Lung (tissue), 12 donors: ENCODE results near the gene CHPF2. TPM values are rescaled to one million over a fixed set of nuclear protein-coding genes. Genes with fewer than 3 reads are reported as not detected.

Experiments used
- ATAC-seq: fragments of 200-7000 bp; cut with Tn5 transposase; one replicate; pipeline ENCODE4 v1.9.1; 2020; ENCODE audit warnings: moderate number of reproducible peaks; ENCODE audit not compliant: insufficient read depth, low FRiP score
- DNase-seq, 3 donors: peaks; one replicate each; pipeline ENCODE4 v3.0.0-alpha.2; 2013 to 2017
- H3K27ac ChIP-seq, 2 donors: one replicate each; pipeline ENCODE4 v1.5.1; 2013; ENCODE audit warnings: mild to moderate bottlenecking in 2 of 2, moderate library complexity in 2 of 2, control low read depth in 1 of 2, inconsistent platforms in 1 of 2, low read depth in 1 of 2, low read length in 1 of 2
- H3K27me3 ChIP-seq, 3 donors: one replicate each; pipeline ENCODE4 v1.5.1; 2013; ENCODE audit warnings: low read length in 2 of 3; ENCODE audit not compliant: control insufficient read depth in 3 of 3, insufficient read depth in 3 of 3
- H3K36me3 ChIP-seq, 4 donors: one replicate each; pipeline ENCODE4 v1.5.1; 2013; ENCODE audit warnings: low read length in 4 of 4, mild to moderate bottlenecking in 1 of 4, moderate library complexity in 1 of 4; ENCODE audit not compliant: control insufficient read depth in 4 of 4, insufficient read depth in 4 of 4
- H3K4me1 ChIP-seq, 5 donors: one replicate each; pipeline ENCODE4 v1.5.1; 2013; ENCODE audit warnings: low read length in 5 of 5, mild to moderate bottlenecking in 2 of 5, moderate library complexity in 1 of 5; ENCODE audit not compliant: control insufficient read depth in 5 of 5, insufficient read depth in 5 of 5
- H3K4me3 ChIP-seq: one replicate; pipeline ENCODE4 v1.5.1; 2013; ENCODE audit warnings: mild to moderate bottlenecking, control low read depth, moderate library complexity
- H3K9ac ChIP-seq, 2 donors: one replicate each; pipeline ENCODE4 v1.5.1; 2013; ENCODE audit warnings: low read length in 2 of 2, control low read depth in 1 of 2; ENCODE audit not compliant: insufficient read depth in 1 of 2
- H3K9me3 ChIP-seq, 4 donors: one replicate each; pipeline ENCODE4 v1.5.1; 2013; ENCODE audit warnings: low read length in 3 of 4, mild to moderate bottlenecking in 1 of 4, moderate library complexity in 1 of 4; ENCODE audit not compliant: control insufficient read depth in 4 of 4, insufficient read depth in 3 of 4
- CTCF ChIP-seq: IDR thresholded peaks from 2 replicates; pipeline ENCODE4 v1.5.1; 2012; ENCODE audit warnings: mild to moderate bottlenecking; ENCODE audit errors: control extremely low read depth, extremely low read depth
- WGBS, 2 donors: extraction: QIAGEN DNeasy Blood & Tissue Kit; methylation state at CpG; one replicate each; pipeline ENCODE4 v1.1.7; 2013; 5-methylcytosine and 5-hydroxymethylcytosine counted together
- polyA plus RNA-seq, 2 donors: library from polyadenylated mRNA; stranded (reverse); fragments of 200-250 nt; gene quantifications; one replicate each; pipeline ENCODE4 v1.2.1, GENCODE V29; 2013
- total RNA-seq, 2 donors: library from RNA; depleted of rRNA in 1 of 2; stranded (reverse); fragments of >200 nt in 1 of 2; gene quantifications; one replicate each; pipeline ENCODE4 v1.2.1, GENCODE V29; 2014 to 2021
- donor health status: control.
- donor health status: control.
- donor health status: Bipolar disorder and iron deficiency.
- donor health status: healthy.
- donor health status: DM: yes; HTN: yes; CAD: no.

CHPF2 gene
- total and polyA plus RNA-seq, 4 donors, result 23.3 to 54.0 (median 35.0) TPM

DNA sequence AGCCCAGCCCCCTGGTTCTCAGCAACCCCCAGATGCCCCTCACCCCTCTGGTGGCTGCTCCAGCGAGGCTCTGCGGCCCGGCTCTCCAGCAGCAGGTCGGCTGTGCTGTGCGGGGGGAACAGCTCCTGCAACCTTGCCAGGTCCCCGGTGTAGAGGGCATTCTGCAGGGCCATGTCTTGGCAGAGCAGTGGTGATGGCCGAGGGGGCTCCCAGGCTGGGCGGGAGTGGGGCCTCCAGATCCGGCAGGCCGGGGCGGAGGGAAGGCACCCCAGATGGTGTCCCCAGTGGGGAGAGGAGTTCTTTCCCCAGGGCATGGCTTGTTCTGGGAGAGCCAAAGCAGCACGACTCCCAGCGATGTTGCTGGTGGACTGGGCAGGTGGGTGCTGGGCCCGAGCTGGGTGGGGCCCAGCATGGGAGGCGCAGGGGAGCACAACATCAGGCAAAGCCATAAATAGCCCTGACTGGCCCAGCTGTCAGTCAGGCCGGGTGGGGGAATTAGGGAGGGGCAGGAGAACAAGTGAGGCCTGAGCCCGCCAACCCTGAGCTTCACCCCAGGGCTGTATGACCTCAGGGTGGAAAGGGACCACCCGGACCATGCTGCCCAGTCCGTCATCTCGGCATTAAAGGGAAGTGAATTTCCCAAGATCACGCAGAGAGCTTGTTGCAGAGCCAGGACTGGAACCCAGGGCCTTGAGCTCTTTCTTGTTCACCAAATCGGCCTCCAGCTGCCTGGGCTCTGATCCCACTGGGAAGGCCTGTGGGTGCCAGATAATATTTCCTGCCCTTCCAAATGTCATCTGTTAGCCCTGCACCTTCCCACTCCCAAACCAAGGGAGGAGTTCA lies 44.7 kb upstream of the CHPF2 start:
- 85 to 87% methylated on average over 22 of the region's 22 CpGs for WGBS, 2 donors
- Histone ChIP-seq H3K27me3 (no peaks in the 10 kb centered on the region), H3K4me3 (no peak overlapping the region), H3K4me1 (peaks cover 0 to 5% (median 0%) of the 10 kb centered on the region in 5 donors), H3K9me3 (no peaks in the 10 kb centered on the region), H3K9ac (no peak overlapping the region), H3K27ac (peak overlapping the region in 1 of 2 donors; percentile 90), H3K36me3 (no peaks in the 10 kb centered on the region)
- DNase-seq (no peak), ATAC-seq (no peak)
- no peak for TF ChIP-seq CTCF

DNA sequence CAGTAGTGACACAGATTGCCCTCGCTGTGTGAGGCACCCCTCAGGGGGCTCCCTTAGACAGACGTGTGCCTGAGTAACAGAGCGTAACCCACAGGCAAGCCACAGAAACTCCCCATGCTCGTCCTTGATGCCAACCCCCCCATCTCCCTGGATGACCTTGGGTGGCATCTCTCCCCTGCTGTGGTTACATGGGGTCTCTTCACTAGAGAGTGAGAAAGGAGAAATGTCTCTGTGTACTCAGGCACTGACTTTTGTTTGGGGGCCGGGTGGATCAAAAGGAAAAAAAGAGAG lies 44.1 kb upstream of the CHPF2 start:
- no peak for TF ChIP-seq CTCF
- ATAC-seq (no peak), DNase-seq (no peak)
- Histone ChIP-seq H3K36me3 (no peaks in the 10 kb centered on the region), H3K27me3 (no peaks in the 10 kb centered on the region), H3K4me3 (no peak overlapping the region), H3K9ac (no peak overlapping the region), H3K9me3 (no peaks in the 10 kb centered on the region), H3K4me1 (peaks cover 0 to 5% (median 0%) of the 10 kb centered on the region in 5 donors), H3K27ac (peak overlapping the region in 1 of 2 donors; percentile 30)
- WGBS, 2 donors, result 68 to 79% methylated on average over 5 of the region's 5 CpGs

- no peak for TF ChIP-seq CTCF
Measured at GRCh38 chr7:151189038-151189437, 43.2 kb upstream of the CHPF2 start.

GRCh38 chr7:151191544-151191943 lies 40.7 kb upstream of the CHPF2 start:
- 78 to 90% methylated on average over 12 of the region's 12 CpGs for WGBS, 2 donors
- Histone ChIP-seq H3K36me3 (no peaks in the 10 kb centered on the region), H3K4me1 (no peaks in the 10 kb centered on the region), H3K9ac (no peak overlapping the region), H3K4me3 (no peak overlapping the region), H3K9me3 (no peaks in the 10 kb centered on the region), H3K27ac (no peak overlapping the region), H3K27me3 (no peaks in the 10 kb centered on the region)
- no peak for ATAC-seq
- no peak for TF ChIP-seq CTCF
- DNase-seq, result no peak

More at GRCh38 chr7:151189038-151189437, 43.2 kb upstream of the CHPF2 start:
- 82 to 88% methylated on average over 4 of the region's 4 CpGs for WGBS, 2 donors
- no peak for ATAC-seq
- Histone ChIP-seq H3K27ac (no peak overlapping the region), H3K4me3 (no peak overlapping the region), H3K9me3 (no peaks in the 10 kb centered on the region), H3K27me3 (no peaks in the 10 kb centered on the region), H3K36me3 (no peaks in the 10 kb centered on the region), H3K4me1 (peaks cover 0 to 5% (median 0%) of the 10 kb centered on the region in 5 donors), H3K9ac (no peak overlapping the region)
- no peak for DNase-seq
